ENCODE results near the gene BCL3.
"Not testable (repeated sequence)": the region's sequence is repeated elsewhere in the genome, so short reads cannot be mapped to it uniquely, and the experiment has no call there.

GRCh38 chr19:44709434-44710266 is 38.9 kb upstream of the BCL3 start:
- TF ChIP-seq TCF7L2 (IDR thresholded peaks at IDR 0.05; ENCODE audit: borderline replicate concordance, extremely low read depth, insufficient read depth, insufficient read length); ZNF274 (IDR thresholded peaks at IDR 0.05; ENCODE audit: low read depth, low read length); MAX (IDR thresholded peaks at IDR 0.05); CEBPB (IDR thresholded peaks at IDR 0.05; ENCODE audit: low read depth); POLR2A (IDR thresholded peaks at IDR 0.05; ENCODE audit: borderline replicate concordance, extremely low read depth, insufficient read depth, insufficient read length): not testable (repeated sequence)
